Aorta (tissue), 5 donors: ENCODE measurements around the gene MAB21L4. TPM values are rescaled to one million over a fixed set of nuclear protein-coding genes. Genes with fewer than 3 reads are reported as not detected.
A peak's percentile ranks its signal among the peaks of the same experiment; 100 is the strongest.

Experiments
- ATAC-seq: fragments of 200-7000 bp; cut with Tn5 transposase; one replicate; pipeline ENCODE4 v1.9.1; 2022; ENCODE audit warnings: moderate library complexity; ENCODE audit not compliant: low FRiP score
- DNase-seq, 2 donors: peaks; one replicate each; pipeline ENCODE4 v3.0.0-alpha.2; 2020
- H3K27ac ChIP-seq, 2 donors: one replicate each; pipeline ENCODE4 v1.5.1; 2013; ENCODE audit warnings: low read length in 2 of 2, mild to moderate bottlenecking in 2 of 2, moderate library complexity in 2 of 2, control low read depth in 1 of 2, inconsistent platforms in 1 of 2, low read depth in 1 of 2
- H3K27me3 ChIP-seq, 2 donors: one replicate each; pipeline ENCODE4 v1.6.1; 2013; ENCODE audit warnings: control low read depth in 1 of 2, low read length in 1 of 2, mild to moderate bottlenecking in 1 of 2, moderate library complexity in 1 of 2; ENCODE audit not compliant: insufficient read depth in 2 of 2, control insufficient read depth in 1 of 2
- H3K36me3 ChIP-seq, 2 donors: one replicate each; pipeline ENCODE4 v1.6.1; 2013; ENCODE audit warnings: control low read depth in 1 of 2, low read length in 1 of 2, mild to moderate bottlenecking in 1 of 2; ENCODE audit not compliant: insufficient read depth in 2 of 2, control insufficient read depth in 1 of 2
- H3K4me1 ChIP-seq, 2 donors: one replicate each; pipeline ENCODE4 v1.6.1; 2013; ENCODE audit warnings: low read length in 2 of 2, control low read depth in 1 of 2, mild to moderate bottlenecking in 1 of 2, moderate library complexity in 1 of 2; ENCODE audit not compliant: insufficient read depth in 2 of 2, control insufficient read depth in 1 of 2
- H3K4me3 ChIP-seq, 2 donors: one replicate each; pipeline ENCODE4 v1.5.1; 2013; ENCODE audit warnings: low read length in 2 of 2, control low read depth in 1 of 2, mild to moderate bottlenecking in 1 of 2
- H3K9me3 ChIP-seq: one replicate; pipeline ENCODE4 v1.6.1; 2013; ENCODE audit warnings: mild to moderate bottlenecking, low read length; ENCODE audit not compliant: control insufficient read depth
- WGBS, 2 donors: extraction: QIAGEN DNeasy Blood & Tissue Kit; methylation state at CpG; one replicate each; pipeline ENCODE4 v1.1.7; 2013; 5-methylcytosine and 5-hydroxymethylcytosine counted together
- intact Hi-C, 2 donors: fragments of 100-400 bp; cut with DNase I; formaldehyde crosslinking; loops; one replicate each; pipeline versions ENCODE4 v1.14.2 to v1.15.0; 2022
- polyA plus RNA-seq, 2 donors: library from polyadenylated mRNA; stranded (reverse); fragments of 200-250 nt; gene quantifications; one replicate each; pipeline ENCODE4 v1.2.3, GENCODE V29; 2013
- total RNA-seq, 2 donors: library from RNA; stranded (reverse); fragmentation: NEBNext Ultra II Directional; extraction: Animal tissue kit (Norgen Biotek cat#: 25700); gene quantifications; one replicate each; pipeline ENCODE4 v1.2.1, GENCODE V29; 2021
- donor health status: healthy with polysubstance abuse.
- donor health status: Bipolar disorder and iron deficiency.
- donor health status: DM: no; HTN: no; CAD: no.
- donor health status: DM: no; HTN: no; CAD: no.
- donor health status: DM: yes; HTN: yes; CAD: no.

Gene MAB21L4
- total and polyA plus RNA-seq, 4 donors, result 5.5 TPM; not detected in 3

DNA sequence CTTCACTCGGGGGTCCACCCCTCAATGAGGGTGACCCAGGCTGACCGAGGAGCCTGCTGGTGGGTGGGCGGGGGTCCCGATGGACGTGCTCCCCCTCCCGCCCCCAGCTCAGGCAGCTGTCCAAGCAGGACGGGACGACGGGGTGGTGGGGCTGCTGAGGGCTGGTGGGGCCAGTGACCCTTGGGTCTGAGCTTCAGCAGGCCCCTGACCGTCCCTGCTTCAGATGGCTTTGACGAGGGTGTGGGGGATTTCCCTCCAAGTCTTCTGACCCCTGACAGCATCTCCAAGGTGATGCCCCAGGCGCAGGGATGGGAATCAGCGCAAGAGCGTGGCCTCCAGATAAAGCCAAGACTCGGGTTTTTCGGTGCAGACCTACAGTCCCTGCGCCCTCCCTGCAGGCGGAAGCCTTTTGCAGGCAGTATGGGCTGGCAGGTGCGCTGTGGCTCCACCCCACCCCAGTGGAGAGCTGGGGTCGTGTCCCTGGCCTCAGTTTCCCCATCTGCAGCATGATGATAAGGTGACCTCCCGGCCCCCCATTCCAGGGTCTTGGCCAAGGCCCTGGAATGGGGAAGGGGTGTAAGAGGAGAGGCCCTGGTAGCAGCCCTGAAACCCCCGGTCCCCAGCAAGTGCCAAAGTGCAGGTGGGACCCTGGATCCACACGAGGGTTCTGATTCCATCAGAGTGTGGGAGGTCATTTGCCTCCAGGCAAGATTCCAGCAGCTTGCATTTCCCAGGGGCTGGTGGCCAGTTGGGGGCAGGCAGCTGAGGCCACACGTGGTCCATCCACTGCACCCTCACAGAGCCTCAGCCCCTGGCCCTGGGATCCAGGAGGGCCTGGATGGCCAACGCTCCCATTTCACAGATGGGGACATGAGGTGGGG is 18.9 kb upstream of the MAB21L4 start:
- H3K27ac ChIP-seq, result no peak overlapping the region
- peak; percentile 44 to 63 for DNase-seq
- WGBS, 2 donors, result 51 to 58% methylated on average over 22 to 25 of the region's 25 CpGs
- ATAC-seq, result no peak
- no peak overlapping the region for H3K4me3 ChIP-seq
- intact Hi-C loops, result loop anchor here in 1 of 2 donors (5.0 to 10.0 kb wide), 2 partner anchors 77 to 140 kb away; no protein-coding TSS in a partner anchor
- no peaks in the 10 kb centered on the region for H3K9me3 ChIP-seq
- no peaks in the 10 kb centered on the region for H3K4me1 ChIP-seq
- no peaks in the 10 kb centered on the region for H3K36me3 ChIP-seq
- H3K27me3 ChIP-seq, result no peaks in the 10 kb centered on the region

DNA sequence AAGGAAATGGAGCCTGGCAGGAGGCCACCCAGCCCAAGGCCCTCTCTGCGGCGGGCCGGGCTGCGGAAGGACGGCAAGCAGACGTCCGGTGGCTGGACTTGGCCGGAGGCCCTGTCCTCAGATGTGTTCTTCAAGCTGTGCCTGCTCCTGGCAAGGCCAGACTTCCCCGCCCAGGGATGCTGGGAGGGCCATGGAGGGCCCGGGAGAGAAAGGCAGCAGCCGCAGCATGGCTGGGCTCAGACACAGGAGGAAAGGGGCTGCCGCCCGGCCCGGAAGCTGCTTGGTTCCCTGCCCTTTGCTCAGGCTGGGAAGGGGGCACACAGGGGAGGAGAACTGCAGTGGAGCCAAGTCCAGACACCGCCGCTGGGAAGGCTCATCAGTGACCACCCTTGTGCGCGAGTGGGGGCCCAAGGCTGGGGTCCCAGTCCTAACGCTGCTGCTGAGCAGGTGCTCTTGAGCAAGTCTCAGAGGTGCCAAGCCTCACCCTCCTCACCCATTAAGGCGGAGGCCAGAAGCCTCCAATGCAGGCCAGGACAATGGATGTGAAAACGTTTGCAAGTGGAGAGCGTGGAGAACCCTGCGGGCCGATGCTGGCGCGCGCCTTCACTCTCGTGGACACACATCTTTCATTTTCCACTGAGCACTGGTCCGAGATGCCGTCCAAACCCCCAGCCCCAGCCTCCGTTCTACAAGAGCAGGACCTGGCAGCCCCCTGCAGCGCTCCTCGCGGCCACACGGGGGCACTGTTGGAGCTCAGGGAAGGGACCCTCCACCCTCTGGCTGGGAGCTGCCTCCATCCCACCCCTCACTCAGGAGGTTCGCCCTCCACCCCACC is 18.1 kb upstream of the MAB21L4 start:
- no peak overlapping the region for H3K27ac ChIP-seq

DNA sequence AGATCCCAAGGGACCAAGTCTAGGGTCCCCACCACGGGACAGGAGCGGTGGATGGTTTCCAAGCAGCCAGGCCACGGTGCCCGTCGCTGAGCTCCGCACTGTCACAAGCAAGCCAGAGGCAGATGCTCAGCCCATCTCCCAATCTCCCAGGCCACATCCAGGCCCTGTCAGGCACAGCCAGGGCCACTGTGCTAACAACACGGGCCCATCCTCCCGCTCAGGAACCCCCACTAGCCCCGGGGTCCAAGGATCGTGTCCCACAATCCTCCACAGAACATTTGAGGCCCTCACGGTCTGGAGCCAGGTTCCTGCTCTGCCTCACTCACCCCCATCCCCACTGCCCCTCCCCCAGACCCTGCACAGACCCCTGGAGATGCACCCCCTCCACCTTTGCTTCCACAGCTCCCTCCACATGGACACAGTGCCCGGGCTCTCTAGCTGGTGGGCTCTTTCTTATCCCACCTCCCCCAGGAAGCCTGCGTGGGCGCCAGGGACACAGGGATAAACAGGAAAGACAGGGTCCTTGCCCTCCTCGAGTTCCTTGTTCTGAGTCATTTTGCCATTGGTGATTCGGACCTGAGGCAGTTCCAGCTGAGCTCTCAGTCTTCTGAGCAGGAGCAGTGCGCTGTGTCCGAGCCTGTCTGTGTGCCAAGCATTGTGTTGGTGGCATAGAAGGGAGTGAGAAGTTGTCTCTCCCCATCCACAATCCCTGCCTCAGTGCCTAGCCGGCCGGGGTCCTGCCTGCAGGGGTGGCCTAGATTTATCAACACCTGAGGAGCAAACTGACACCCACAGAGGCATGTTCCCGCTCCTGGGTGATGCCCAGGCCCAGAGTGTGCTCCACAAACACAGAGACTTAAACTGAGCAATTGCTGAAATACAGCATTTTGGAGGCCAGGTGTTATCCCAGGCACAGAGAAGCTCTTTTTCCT is 17.2 kb upstream of the MAB21L4 start:
- Histone ChIP-seq H3K27me3 (no peaks in the 10 kb centered on the region), H3K9me3 (no peaks in the 10 kb centered on the region), H3K27ac (no peak overlapping the region), H3K36me3 (no peaks in the 10 kb centered on the region), H3K4me1 (no peaks in the 10 kb centered on the region), H3K4me3 (no peak overlapping the region)
- 83 to 84% methylated on average over 21 of the region's 21 CpGs for WGBS, 2 donors
- no peak for ATAC-seq
- DNase-seq, result no peak
- intact Hi-C loops, result loop anchor here in 1 of 2 donors (10.0 kb wide), 1 partner anchor 142 kb away; no protein-coding TSS in a partner anchor

More for the DNA sequence above, 18.1 kb upstream of the MAB21L4 start:
- Histone ChIP-seq H3K4me1 (no peaks in the 10 kb centered on the region), H3K27me3 (no peaks in the 10 kb centered on the region), H3K36me3 (no peaks in the 10 kb centered on the region), H3K4me3 (no peak overlapping the region), H3K9me3 (no peaks in the 10 kb centered on the region)
- ATAC-seq (peak; percentile 80), DNase-seq (peak; percentile 87 to 90)
- intact Hi-C loops, result loop anchor here in 1 of 2 donors (10.0 kb wide), 1 partner anchor 141 kb away; no protein-coding TSS in a partner anchor
- 19 to 24% methylated on average over 31 to 36 of the region's 36 CpGs for WGBS, 2 donors

DNA sequence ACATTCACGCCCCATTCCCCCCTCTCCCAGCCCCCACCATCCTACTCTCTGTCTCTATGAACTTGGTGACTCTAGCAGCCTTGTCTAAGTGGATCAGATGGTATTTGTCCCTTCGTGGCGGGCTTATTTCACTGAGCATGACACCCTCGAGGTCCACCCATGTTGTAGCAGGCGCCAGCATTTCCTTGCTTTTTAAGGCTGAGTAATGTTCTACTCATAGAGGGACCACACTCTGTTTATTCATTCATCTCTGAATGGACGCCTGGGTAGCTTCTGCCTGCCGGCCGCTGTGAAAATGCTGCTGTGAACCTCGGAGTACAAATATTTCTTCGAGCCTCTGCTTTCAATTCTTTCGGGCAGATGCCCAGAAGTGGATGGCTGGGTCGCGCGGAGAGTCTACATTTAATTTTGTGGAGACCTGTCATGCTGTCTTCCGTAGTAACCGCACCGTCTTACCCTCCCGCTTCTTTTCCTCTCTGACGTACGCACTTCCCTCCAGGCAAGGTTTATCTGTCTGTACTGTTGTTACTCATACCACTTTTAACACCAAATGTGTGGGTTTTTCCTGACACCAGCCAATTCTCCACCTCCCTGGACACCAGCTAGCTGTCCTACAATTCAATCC is 15.8 kb upstream of the MAB21L4 start:
- 67 to 68% methylated on average over 20 of the region's 20 CpGs for WGBS, 2 donors
- Histone ChIP-seq H3K9me3 (no peaks in the 10 kb centered on the region), H3K27me3 (no peaks in the 10 kb centered on the region), H3K4me1 (no peaks in the 10 kb centered on the region), H3K27ac (no peak overlapping the region), H3K36me3 (no peaks in the 10 kb centered on the region), H3K4me3 (no peak overlapping the region)
- DNase-seq, result no peak
- ATAC-seq, result no peak
- intact Hi-C loops, result loop anchor here in 1 of 2 donors (10.0 kb wide), 1 partner anchor 143 kb away; no protein-coding TSS in a partner anchor

DNA sequence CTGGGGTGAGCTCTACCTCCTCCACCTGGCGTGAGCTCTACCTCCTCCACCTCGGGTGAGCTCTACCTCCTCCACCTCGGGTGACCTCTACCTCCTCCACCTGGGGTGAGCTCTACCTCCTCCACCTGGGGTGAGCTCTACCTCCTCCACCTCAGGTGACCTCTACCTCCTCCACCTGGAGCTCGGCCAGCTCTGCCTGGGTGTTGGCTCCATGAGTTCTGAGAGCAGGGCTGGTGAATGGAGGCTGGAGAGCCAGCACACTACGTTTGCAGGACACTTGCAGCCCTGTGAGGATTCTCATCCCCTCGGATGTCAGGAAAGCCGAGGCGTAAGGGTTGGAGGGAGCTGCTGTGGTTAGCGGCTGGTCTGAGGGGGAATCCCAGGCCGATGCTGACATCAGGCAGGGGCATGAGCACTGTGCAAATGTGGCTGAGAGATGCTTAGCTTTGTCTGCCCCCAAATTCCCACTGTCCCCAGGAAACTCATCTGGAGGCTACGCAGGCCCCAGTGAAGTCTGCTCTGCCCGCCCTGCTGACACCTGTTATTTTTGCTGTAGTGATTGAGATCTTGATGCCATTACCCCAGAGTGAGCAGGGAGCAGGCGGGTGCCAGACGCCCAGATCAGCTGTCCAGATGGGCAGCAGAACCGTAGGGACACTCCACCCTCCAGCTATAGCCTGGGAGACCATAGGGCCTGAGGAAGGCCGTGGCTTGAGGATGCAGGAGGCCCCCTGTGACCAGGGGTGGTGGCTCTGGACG is 13.4 kb upstream of the MAB21L4 start:
- H3K27ac ChIP-seq, result no peak overlapping the region
- ATAC-seq (no peak), DNase-seq (no peak)
- intact Hi-C loops, result no loop called here
- H3K27me3 ChIP-seq, result no peaks in the 10 kb centered on the region
- H3K36me3 ChIP-seq, result no peaks in the 10 kb centered on the region
- 72 to 75% methylated on average over 17 of the region's 17 CpGs for WGBS, 2 donors
- no peaks in the 10 kb centered on the region for H3K9me3 ChIP-seq
- H3K4me3 ChIP-seq, result no peak overlapping the region
- H3K4me1 ChIP-seq, result no peaks in the 10 kb centered on the region

DNA sequence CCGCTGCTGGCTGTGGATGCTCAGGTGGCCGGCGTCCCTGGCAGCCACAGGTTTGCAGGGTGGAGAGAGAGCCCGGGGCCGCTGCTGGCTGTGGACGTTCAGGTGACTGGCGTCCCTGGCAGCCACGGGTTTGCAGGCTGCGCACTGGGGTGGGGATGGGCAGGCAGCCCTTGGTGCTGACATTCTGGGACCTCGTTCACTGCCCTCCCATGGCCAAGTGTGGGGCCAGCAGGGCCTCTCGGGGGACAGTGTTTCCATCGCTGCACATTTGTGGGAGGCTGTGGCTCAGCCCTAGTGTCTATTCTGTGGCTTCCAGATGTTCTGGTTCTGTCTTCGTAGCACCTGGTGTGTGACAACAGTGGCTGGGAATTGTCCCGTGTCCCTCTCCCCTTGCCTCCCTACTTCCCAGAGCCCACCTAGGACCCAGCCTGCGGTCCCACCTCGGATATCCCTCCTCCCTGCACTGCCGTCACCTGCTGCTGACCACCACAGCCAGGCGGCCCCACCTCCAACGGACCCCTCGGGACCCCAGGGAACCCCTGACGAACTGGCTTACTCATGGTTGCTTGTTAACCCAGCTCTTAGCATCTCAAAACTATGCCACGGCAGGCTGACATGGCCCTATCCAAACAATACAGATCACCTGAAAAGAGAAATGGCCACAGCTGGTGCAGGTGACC is 11.1 kb upstream of the MAB21L4 start:
- DNase-seq (no peak), ATAC-seq (no peak)
- Histone ChIP-seq H3K9me3 (no peaks in the 10 kb centered on the region), H3K4me1 (no peaks in the 10 kb centered on the region), H3K36me3 (no peaks in the 10 kb centered on the region), H3K27me3 (no peaks in the 10 kb centered on the region), H3K4me3 (no peak overlapping the region), H3K27ac (no peak overlapping the region)
- intact Hi-C loops, result no loop called here
- WGBS, 2 donors, result 62 to 68% methylated on average over 22 of the region's 22 CpGs
